GM21825 (cell line): Measurements from ENCODE around the gene PDE1C.

ENCODE experiments used
- ATAC-seq: cut with Tn5 transposase; IDR thresholded peaks from one replicate; pipeline ENCODE4 v1.9.1; 2021; ENCODE audit warnings: mild to moderate bottlenecking, moderate library complexity; ENCODE audit not compliant: unreplicated experiment

The PDE1C gene

DNA sequence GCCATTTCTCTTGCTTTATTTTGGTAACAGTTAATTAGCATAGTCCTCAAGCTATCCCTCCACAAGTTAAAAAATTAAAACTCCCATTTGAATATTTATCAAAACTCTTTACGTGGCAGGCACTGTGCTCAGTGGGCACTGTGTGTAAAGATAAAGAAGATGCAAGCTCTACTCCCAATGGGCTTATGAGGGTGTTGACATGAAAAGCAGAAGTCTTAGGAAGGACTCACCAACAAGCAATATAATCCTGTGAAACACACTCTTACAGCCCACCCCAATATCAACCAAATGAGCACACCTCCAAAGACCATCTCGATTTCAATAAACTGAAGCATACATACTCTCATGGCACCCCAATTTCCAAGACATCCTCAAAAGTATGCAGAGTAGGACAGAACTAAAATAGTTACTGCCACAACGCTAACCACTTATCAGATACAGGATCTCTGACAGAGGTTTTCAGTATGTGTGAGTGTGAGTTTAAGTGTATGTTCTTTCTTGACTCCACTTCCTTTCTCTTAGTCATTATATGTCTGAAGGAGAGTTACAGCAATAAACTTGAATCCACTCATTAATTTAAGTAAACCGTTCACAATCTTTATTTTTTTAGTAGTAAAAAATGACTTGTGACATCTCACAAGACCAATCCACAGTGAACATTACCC lies 120.0 kb downstream of the PDE1C start:
- ATAC-seq = no peak

DNA sequence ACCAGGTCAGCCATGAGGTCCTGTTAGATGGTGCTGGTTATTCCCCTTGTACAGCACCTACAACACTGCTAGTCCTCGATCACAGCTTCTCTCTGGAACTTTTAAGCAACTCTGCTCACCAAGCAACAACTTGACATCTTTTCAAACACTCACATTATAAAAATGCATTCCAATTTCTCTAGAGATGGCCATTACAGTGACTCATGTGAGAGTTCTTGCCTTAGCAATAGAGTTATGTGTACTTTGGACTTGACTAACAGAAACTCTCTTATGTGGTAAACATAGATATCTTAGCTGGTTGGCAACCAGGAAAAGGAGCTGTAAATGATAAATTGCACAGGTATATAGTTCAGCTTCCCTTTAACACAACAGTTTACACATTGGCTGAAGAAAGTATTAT lies 122.2 kb downstream of the PDE1C start:
- ATAC-seq = no peak

DNA sequence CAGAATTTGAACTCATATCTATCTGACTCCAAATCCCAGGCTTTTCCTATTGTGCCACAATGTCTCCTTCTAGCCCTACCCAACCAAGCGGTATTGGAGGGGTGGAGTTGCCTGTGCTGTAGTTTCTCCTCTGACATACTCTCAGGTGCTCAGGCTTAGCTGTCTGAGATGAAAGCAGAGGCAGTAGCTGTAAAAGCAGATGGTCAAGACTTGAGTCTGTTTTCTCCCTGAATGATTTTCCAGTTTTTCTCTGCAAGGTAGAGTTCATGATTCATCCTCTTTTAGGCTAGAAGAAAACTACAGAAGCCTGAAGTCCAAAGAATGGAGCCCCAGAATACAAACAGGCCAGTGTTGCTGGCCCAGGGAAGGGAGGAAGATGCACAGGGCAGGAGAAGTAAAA lies 130.0 kb downstream of the PDE1C start:
- no peak for ATAC-seq

DNA sequence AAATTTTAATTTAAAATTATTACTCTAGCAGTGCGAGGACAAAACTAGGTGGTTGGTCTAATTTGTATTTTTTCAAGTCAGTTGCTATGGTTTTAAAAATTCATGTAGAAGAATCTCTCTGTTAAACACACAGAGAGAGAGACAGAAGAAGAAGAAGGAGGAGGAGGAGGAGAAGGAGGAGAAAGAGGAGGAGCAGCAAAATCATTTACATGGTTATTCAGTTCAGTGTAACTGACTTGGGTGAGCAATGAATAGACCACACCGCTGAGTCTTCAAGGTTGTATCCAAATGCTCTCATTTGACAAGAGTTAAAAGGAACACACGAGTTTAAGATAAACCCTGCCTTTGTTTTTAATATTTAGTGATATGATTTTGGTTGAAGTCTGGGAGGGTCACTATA lies 131.1 kb downstream of the PDE1C start:
- no peak for ATAC-seq

DNA sequence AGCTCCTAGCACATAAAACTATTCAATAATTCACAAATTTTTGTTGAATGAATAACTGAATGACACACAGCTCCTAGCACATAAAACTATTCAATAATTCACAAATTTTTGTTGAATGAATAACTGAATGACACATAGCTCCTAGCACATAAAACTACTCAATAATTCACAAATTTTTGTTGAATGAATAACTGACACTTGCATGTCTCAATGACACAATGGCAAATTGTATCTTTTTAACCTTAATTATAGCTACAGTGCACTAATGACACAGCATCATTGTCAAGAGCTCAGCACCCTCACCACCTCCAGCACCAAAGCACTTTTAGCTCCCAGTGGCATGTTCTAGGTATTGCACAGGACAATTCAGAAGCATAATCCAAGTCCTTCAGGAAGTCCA lies 131.6 kb downstream of the PDE1C start:
- no peak for ATAC-seq

DNA sequence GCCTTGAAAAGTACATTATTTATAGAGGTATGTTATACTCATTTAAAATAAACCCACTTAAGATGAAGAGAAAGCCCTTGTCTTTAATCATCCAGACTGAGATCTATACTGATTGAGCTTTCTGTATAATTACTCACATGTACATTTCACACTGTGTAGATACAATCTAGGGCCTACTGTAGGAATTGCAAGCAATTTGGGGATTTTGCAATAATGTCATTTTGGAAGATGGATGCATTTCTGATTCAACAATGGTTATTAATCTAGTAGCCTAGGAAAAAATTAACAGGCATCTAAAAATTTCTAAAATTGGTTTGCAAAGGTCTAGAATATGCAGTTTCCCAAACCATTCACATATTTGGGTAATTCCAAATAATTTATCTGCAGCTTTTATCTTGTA lies 132.2 kb downstream of the PDE1C start:
- ATAC-seq = no peak

DNA sequence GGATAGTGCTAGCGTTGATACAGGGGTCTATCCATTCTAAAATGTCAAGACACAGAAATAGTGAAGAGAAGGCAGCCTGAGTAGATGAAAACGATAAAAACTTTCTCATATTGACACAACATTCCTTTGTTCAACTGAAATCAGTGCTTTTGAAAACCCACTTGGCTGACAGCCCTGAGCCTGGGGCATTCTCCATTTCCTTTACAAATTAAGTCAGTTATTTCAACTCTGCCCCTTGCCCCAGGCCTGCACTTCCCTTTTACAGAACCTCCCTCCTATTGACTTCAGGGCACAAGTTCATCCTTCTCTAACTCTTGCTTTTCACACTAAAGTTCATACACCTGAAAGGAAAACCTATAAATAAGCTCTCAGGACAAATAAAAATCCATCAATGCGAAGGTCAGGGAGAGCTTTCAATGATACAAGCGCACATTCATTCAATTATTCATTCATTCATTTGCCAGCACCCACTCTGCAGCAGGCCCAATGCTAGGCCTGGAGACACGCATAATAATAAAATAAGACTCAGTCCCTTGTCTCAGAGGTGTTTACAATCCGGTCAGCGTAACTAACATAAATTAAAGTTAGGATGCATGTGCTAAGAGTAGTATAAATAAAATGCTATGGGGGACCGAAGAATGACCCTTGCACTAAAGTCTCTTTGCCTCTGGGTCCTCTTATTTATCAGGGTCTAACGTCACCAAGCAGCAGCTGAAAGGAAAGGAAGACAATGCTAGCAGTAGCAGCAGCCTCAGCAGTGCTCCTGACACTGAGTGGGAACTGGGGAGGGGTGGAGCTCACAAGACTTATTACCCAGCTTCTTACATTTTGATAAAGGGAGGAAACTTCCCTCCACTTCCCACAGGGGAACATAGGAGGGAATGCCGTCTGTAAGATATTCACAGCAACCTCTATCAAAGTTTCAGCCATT lies 134.8 kb downstream of the PDE1C start:
- no peak for ATAC-seq

DNA sequence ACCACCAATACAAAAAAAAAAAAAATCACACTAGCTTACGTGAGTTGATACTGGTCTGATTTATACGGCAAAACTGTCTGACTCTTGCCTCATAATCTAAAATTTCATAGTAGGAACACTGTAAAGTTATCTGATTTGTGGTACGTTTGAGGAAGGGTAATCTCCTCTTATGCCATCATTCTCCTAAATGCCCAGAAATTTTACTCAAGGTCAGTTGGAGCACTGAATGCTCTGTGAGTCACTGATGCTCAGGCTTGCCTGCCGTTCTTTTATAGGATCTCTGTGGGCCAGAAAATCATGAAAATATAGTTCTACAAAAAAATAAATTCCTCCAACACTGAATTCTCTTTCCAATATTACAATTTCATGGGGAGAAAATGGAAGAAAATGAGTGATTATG lies 135.7 kb downstream of the PDE1C start:
- ATAC-seq = no peak

DNA sequence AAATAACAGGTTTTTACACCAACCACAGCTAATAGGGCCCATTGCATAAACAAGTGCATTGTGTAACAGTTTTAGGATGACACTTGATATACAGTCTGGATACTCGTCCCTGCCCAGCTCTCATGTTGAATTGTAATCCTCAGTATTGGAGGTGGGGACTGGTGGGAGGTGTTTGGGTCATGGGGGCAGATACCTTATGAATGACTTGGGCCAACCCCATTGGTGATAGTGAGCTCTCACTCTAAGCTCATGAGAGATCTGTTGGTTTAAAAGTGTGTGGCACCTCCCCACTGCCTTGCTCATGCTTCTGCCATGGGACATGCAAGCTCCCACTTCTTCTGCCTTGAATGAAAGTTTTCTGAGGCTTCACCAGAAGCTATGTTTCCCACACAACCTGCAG lies 136.7 kb downstream of the PDE1C start:
- no peak for ATAC-seq

DNA sequence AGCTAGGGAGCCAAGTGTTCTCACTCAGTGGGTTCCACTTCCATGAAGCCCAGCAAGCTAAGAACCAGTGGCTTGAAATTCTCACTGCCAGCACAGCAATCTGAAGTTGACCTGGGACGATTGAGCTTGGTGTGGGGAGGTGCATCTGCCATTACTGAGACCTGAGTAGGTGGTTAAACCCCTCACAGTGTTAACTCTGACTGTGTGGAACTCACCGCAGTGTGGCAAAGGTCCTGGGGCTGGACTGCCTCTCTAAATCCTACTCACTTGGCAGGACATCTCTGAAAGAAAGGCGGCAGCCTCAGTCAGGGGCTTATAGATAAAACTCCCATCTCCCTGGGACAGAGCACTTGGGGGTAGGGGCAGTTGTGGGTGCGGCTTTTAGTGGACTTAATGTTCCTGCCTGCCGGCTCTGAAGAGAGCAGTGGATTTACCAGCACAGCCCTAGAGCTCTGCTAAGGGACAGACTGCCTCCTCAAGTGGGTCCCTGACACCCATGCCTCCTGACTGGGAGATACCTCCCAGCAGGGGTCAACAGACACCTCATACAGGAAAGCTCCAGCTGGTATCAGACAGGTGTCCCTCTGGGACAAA lies 143.1 kb downstream of the PDE1C start:
- ATAC-seq = no peak

DNA sequence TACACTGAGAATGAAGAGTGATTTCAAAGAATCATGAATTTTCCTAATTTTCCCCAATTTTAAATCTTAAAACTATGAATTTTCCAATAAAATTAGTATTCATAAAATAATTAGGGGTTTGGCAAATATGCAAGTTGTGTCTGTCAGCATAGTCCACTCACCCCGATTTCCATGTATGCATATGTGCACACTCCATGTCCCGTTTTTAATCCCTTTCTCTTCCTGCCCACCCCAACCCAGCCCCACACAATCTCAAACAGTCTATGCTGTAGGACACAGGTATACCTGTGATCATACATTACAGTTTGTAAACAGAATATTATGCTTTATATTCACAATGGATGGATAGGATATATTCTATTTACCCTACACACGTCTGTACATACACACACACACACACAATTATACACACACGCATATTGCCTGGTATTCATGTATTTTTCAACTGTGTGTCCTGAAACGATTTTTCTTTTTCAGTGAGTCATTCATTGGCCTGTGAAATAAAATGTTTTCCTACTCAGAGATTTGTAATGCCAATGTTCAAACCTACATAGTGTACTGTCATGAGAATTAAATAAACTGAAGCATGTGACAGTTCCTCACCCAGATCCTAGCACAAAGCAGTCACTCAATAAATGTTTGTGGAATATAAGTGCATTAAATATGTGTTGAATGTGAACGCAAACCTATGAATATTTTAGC lies 144.3 kb downstream of the PDE1C start:
- ATAC-seq = no peak

DNA sequence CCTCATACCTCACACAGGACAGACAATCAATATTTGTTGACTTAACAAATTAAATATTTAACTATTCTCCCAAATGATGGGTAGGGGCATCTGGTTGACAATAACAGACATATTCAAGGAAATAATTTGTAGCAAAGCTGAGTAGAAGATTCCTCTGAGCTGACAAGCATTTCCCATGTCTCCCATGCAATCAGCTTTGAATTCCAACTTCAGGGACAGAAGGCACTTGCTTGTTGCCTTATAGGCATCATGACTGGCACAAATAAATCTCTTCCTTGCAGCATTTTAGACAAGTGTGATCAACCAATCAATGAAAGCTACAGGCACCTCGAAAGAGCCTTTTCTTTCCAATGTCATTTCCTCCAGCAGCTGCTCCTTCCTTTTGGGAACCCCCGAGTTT lies 146.0 kb downstream of the PDE1C start:
- ATAC-seq = no peak

DNA sequence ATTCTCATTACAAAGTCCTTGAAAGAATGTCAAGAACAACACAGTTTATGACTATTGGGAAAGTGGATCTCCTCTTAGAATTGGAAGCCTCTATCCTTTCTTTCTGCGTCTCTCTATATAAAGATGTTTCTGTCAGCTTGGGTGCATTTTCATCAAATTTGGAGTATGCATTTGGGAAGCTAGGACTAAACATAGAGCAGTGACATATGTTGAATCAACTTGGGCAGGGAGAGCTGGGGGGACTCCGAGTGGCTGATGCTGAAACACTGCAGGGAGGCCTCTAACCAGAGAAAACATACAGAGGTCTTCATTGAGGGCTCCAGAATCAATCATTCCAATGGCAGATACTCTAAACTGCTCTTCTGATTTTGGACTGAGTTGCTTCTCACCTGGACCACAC lies 147.4 kb downstream of the PDE1C start:
- no peak for ATAC-seq

DNA sequence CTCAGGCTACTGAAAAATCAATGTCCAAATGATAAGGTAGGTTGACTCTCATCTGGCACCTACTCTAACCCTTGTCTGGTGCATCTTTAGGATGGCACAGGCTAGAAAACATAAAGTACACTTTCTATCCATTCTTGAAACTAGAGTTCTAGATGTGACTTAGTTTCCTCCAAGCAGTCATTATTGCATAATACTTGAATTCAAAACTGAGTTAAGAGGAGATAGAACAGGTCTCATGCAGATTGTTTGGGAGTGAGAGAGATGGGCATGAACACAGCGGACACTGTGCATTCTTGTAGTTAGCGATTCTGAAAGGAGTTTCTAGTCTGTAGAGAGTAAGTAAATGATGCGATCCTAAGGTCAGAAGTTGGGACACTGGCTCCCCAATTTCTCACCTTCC lies 149.2 kb downstream of the PDE1C start:
- no peak for ATAC-seq

DNA sequence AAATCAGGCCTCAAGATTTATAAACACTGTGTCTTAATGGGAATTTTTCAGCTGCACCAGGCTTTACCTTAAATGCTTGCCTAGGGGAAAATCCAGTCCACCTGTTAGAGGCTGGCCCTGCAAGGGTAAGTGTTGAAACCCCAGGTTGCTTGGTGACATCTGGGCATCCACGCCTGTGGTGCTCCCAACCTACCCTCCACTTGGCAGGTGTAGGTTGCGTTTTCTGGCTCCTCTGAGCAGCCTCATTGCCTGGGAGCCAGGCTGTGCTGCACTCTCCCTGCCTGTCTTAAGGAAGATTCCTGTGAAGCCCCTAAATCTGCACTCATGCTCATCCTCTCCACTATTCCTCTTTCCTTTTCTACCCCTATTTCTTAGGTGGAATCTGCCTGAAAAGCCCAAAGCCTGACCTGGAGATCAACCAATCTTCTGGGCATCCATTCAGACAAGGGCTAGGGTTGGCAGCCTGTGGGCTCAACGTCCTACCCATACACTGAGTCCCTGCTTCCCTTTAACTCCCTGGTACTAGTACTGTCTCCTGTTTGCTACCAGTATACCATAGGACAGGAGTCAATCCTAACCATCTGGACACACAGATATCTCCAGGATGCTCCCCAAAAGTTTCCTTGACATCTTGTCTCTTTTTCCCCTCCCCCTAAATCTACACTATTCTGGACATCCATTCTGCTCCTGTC lies 150.4 kb downstream of the PDE1C start:
- no peak for ATAC-seq

DNA sequence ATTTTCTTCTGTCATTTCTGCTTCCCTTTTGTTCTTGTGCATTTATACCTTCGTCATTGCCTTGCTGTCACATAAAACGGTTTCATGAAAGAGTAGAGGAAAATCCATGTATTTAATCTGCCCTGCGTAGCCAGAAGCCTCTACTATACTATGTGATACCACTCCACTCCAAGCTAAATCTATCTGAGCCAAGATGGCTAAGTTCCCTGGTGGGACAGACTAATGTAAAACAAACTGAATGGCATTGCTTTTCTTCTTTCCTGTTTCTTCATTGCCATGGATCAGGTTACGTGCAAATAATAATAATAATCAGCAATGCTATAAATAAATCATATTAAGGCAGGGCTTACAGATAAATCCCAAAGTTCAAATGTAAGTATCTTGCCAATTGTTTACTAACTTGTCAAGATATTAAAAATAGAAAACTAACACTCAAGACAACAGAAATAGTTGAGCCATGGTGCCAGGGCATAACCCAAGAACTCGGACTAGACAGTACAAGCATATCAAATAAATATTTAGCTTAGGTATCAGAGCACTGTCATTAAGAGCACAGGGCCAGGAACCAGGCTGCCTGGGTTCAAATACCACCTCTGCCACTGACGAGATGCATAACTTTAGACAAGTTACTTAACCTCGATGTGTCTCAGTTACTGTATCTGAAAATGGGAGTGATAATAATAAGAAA lies 151.4 kb downstream of the PDE1C start:
- no peak for ATAC-seq

DNA sequence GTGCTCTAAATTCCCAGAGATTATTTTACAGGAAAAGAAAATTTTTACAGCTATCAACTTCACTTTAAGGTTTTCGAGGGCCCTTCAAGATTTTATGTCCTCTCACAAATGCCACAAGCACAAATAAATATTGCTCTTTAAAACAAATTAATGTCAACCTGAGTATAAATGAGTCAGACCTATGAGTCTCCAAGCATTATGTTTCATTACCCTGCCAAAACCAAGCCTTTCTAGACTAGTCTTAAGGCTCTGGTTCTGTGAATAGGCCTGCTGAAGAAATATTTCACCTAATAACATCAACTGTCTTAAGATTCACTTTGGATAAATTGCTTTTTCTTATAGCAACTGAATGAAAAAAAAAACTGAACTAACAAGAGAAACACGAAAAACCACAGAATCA lies 153.0 kb downstream of the PDE1C start:
- no peak for ATAC-seq

DNA sequence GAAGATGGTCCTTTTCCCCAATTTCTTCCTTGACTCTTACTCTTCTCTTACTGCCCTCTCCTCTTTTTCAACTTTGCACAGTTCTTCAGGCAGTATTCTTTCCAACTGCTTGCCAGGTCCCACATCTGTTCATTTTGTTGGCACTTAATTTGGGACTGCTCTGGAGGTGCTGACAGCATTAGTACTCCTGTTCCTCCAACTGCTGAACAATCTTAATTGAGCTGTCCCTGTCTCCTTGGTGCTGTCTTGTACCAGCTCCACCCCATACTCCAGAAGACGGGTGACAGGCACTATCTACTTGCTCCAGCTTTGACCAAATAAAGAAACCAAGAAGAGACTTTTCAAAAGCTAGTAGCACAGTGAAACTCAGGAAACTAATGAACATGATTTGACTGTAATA lies 160.0 kb downstream of the PDE1C start:
- no peak for ATAC-seq

DNA sequence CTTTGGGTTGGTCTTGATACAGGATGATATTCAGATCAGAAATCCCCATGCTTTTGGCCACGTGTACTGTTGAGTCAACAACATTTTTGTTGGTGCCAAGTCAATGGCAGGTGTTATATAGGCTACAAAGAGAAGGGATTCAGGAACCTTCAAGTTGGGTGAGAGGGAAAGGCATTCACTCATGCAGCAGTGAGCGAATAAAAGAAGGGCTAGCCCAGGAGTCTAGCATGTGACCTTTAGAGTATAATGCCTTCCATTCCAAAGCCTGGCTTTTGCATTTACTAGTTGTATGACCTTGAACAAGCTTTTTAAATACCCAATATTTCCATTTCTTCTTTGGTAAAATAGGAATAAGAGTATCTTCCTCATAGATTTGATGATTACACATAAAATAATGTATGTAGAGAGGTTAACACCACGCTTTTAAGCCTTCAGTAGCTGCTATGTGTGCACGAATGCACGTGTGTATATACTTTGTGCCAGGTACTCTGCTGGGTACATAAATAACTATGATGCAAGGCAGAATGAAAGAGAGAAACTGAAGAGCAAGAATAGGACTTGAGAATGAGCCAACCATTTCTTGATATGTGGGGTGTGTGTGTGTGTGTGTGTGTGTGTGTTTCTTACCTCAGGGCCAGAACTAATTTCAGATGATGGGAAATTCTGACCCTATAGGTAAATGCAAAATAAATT lies 163.6 kb downstream of the PDE1C start:
- ATAC-seq = no peak

DNA sequence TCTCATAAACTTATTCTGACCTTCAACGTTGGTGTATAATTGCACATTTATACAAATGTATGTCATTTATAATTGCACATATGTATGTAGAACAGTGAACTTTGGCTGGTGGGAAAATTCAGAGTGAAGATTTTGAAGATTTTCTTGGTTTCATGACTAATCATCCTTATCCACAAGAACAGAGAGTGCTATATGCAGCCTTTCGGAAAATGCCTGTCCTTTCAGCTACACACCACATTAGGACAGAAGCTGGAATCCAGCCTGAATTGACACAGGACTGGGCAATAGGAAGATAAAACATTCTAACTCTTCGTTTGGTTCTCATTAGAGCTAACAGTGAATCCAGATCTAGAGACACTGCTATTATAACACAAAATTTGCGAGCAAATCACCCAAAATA lies 166.2 kb downstream of the PDE1C start:
- ATAC-seq = no peak
